Measurements from ENCODE around the gene EDAR.

Gene EDAR

GRCh38 chr2:108942231-108942825, 46.7 kb downstream of the EDAR start:
- DNase-seq: no peak

GRCh38 chr2:108941767-108942166, 47.3 kb downstream of the EDAR start:
- DNase-seq: no peak

- no peak for DNase-seq
Observed at GRCh38 chr2:108941161-108941665, 47.8 kb downstream of the EDAR start.

- no peak for DNase-seq
Observed at GRCh38 chr2:108940156-108940555, 48.9 kb downstream of the EDAR start.

DNA sequence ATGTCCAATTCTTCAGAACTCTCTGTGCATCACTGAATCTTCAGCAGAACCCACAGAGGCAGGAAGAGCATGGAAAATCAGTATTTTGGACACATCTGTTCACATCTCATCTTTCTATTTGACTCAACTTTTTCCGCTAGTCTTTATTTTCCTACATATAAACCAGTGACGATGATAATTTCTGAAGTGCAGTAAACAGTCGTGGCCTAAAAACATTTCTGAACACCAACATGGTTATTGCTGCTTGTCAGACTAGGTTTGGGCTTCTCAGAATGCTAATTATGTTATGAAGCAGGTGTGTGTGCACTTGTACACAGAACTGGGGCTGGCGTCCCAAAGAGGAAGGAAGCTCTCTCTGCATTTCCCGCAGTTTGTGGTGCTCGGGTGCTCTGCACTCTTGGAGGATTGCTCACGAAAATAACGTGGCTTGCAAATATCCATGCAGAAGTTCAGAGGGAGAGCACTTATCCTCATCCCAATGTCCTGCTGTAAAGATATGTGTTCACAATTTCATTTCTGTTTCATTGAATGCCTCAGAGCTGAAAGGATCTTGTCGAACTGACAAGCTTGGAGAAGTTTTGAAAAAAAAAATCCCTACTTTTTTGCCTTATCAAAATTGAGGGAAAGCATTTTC, 50.8 kb downstream of the EDAR start:
- DNase-seq: no peak

DNA sequence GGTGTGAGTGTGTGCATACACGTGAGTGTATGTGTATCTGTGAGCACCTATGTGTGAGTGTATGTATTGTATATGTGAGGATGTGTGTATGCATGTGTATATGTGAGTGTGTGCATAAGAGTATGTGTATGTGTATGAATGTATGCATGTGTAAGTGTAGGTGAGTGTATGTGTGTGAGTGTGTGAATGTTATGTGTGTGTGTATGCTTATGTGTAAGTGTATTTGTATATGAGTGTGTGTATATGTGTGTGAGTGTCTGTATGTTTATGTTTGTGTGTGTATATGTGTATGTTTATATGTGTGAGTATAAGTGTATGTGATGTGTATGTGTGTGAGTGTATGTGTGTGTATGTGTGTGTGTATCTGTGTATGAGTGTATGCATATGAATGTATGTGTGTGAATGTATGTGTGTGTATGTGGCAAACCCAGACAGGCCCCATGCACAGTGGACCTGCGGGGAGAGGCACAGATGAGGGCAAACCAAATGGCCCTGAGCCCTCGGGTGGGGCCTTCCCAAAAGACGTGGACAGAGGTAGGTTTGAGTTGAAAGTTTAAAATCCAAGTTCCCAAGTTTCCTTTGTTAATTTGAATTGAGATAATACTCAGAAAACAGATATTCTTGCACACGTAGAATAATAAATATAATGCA, 51.5 kb downstream of the EDAR start:
- DNase-seq: no peak

GRCh38 chr2:108936866-108937265, 52.2 kb downstream of the EDAR start:
- peak in 33 of 56 donors; percentile 12 to 75 (median 37) for DNase-seq

DNA sequence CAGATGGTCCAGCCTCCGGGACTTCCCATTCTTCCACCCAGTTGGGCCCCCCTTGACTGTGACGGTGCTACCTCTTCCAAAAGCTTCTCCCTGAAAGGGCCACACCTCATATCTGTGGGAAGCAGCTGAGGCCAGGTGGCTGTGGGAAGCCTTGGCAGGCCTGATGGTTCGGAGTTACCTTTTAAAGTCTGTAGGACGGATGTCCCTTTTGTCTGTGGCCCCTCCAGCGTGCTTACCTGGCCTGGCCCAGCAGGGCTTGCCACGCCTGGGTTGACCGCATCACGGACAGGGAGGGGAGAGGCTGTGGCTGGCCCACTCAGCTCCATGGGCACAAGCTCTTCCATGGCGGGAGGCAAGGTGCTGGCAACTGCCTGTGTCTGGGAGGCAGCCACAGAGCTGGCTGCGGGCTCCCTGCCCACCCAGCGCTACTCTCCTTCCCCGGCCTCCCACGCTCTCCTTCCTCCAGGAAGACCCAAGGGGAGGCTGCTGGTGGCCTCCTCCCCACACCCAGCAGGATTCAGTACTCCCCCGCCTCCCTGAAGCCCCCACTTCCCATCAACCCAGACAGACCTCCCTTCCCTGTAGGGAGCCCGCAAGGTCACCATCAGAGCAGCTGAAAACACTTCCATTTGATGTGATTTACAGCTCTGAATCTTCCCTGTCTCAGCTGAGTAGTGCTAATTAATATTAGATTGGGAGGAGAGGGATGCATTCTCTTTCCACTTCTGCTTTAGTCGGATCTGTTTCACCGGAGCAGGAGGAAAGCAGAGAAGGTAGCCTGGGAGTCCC, 52.8 kb downstream of the EDAR start:
- DNase-seq: no peak

DNA sequence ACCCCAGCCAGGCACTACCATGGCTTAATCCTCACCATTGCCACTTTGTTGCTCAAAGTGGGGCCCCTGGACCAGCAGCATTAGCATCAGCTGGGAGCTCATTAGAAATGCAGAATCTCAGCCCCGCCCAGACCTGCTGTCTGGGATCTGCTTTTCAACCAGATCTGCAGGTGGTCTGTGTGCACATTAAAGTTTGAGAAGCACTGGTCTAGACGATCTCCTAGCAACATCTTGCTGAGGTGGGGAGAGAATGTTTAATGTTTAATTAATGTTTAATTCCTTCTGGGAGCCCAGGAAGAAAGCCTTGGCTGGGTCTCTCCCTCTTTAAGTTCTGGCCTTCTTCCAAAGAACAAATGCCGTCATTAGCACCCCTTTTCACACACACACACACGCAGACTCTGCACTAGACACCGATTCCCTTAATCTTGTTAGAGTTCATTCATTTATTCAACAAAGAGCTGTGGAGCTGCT, 53.7 kb downstream of the EDAR start:
- no peak for DNase-seq

- DNase-seq: no peak
Observed at GRCh38 chr2:108934583-108935245, 54.3 kb downstream of the EDAR start.

- no peak for DNase-seq
Observed at GRCh38 chr2:108934151-108934550, 54.9 kb downstream of the EDAR start.

DNA sequence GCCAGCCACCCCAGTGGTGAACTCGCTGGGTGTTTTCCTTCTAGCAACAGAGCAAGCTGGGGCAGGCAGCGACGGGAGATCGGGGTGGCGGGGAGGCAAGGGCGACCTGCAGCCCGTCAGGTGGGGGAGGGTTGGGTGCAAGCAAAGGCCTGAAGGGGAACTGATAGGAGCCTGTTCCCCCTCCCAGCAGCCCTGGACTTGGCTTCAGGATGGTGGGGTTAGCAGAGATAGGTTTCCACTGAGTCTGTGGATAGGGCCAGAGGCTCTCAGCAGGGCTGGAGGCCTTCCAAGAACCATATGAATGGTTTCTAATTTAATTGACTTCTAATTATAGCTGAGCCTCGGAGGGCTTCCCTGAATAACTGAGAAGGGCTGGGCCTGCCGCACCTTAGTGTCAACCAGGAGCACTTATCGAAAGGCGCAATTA, 55.3 kb downstream of the EDAR start:
- no peak for DNase-seq

DNA sequence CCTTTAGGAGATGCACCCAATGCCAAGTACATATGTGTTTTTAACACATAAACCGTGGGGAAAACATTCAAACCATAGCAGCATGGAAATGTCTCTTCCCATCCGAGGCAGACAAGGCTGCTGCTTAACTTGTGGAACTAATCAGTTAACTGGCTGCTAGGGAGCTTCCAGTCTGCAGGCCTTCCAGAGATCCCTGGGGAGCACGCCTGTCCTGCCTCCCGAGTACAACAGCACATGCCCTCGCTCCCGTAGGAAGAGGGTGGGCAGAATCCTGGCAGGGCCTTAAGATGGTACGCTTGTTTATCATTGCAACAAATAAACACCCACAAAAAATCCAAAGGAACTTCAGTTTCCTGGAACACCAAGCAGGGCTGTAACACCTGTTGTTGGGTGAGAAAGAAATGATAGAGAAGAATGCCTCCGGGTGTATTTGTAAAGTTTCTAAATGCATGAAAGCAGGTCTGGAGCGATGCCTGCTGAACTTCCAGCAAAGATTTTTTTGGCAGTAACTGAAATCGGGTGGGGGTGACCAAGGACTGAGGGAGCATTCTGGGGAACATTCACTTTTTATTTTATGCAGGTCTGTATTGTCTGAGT, 56.2 kb downstream of the EDAR start:
- DNase-seq: no peak

GRCh38 chr2:108931372-108931771, 57.6 kb downstream of the EDAR start:
- no peak for DNase-seq

- DNase-seq: no peak
Observed at GRCh38 chr2:108929807-108930425, 59.1 kb downstream of the EDAR start.

- no peak for DNase-seq
Observed at GRCh38 chr2:108928660-108929377, 60.2 kb downstream of the EDAR start.

DNA sequence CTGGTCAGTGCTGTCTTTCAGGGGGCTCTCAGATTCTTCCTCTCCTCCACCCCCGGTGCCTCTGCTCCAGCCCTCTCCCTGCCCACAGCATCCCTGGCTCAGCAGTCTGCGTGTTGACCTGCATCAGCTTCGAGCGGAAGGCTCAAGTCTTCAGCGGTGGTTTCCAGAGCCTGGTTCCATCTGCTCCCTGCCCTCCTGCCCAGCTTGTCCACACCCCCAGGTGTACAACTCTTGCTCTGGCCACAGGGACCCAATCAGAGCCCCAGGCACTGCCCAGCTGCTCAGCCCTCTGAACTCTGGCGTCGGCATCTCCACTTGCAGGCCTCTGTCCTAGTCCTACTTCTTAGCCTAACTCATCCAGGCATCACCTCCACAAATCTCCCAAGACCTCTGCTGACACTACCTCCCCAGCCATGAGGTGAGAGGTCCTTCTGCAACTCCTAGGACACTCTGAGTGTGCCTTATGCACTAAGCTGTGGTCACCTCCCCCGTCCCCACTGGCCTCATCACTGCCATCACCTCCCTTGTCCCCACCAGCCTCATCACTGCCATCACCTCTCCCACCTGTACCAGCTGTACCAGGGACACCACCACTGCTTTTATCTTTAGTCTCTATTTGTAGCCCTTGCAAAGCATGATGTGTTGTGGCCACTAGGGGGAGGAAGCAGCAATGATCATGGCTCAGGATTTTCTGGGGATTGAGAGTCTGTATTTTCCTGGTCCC, 60.9 kb downstream of the EDAR start:
- peak in 21 of 56 donors; percentile 6 to 54 (median 16) for DNase-seq

DNA sequence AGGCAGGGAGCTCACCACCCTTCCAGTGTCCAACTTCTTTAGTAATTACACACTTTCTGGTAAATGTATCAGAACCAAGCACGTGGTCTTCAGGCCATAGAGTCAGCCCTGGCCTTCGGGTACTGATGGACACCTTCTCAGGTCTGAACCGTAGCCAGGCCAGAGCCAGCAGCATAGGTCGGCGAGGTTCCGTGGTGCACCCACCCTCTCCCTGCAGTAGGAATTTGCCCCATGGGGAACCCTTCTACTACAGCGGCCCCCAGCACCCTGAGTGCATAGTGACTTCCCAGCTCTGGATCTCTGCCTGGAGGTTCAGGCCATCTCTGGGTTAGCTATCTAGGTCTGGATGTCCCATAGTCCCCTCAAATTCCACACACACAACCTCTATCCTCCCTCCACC, 61.6 kb downstream of the EDAR start:
- no peak for DNase-seq

Measured in nucleus accumbens (tissue), 56 donors.